SH-SY5Y (cell line): ENCODE data around the gene GPR35.

Experiments used
- GATA2 ChIP-seq: IDR thresholded peaks from 2 replicates; pipeline ENCODE4 v1.6.1; 2011; ENCODE audit warnings: mild to moderate bottlenecking, low read depth, low read length
- GATA3 ChIP-seq: IDR thresholded peaks from 2 replicates; pipeline ENCODE4 v1.6.1; 2011; ENCODE audit warnings: low read depth, mild to moderate bottlenecking, low read length, moderate library complexity

DNA sequence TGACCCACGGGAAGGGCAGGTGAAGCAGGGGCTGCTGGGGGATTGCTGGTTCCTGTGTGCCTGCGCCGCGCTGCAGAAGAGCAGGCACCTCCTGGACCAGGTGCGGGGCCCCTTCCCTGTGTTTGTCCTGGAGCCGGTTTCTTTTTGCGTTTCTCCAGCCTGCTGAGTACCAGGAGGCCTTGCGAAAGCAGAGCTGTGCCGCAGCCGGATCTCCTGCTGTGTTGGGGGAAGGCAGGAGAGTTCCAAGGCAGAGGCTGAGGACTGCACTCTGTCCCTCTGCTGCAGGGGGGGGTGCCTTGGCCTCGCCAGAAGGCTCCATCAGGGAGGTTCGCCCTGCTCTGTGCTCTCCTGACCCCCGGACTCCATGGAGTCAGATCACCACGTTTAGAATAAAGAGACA, 35.9 kb upstream of the GPR35 start:
- TF ChIP-seq GATA2 (no peak), GATA3 (no peak)
